ENCODE results near the gene MKNK1.
"Not testable (repeated sequence)": the region's sequence is repeated elsewhere in the genome, so short reads cannot be mapped to it uniquely, and the experiment has no call there.

Gene MKNK1

GRCh38 chr1:46603858-46604549 is at the start of gene MKNK1:
Gene MKNK1 (minus strand): TSS chr1:46604268. CDS start chr1:46583327, 20,941 bp downstream.
- H3K9ac ChIP-seq: no peak within 1 kb of the TSS
- H3K4me3 ChIP-seq (ENCODE audit: low read depth, low read length): peak within 1 kb of the TSS; percentile 83
- H3K27me3 ChIP-seq (ENCODE audit: control insufficient read depth, insufficient read depth, low read length): no peaks in the 10 kb centered on the region
- H2AFZ ChIP-seq: peak within 1 kb of the TSS; percentile 86
- H3K9me3 ChIP-seq (ENCODE audit: control insufficient read depth, low read length): no peaks in the 10 kb centered on the region
- H3K4me2 ChIP-seq (ENCODE audit: low read length): peak within 1 kb of the TSS; percentile 77
- peak within 1 kb of the TSS; percentile 60 for H3K27ac ChIP-seq
- H3K36me3 ChIP-seq (ENCODE audit: control insufficient read depth, insufficient read depth, low read length): no peaks in the 10 kb centered on the region
- H3K4me1 ChIP-seq: peaks cover 6% of the 10 kb centered on the region
- no peaks in the 10 kb centered on the region for H3K79me2 ChIP-seq
- no peak for TF ChIP-seq CTCF (IDR thresholded peaks at IDR 0.05)

- Histone ChIP-seq H3K9me3 (ENCODE audit: control insufficient read depth, low read length) (no peaks in the 10 kb centered on the region), H3K27me3 (ENCODE audit: control insufficient read depth, insufficient read depth, low read length) (no peaks in the 10 kb centered on the region), H3K4me3 (ENCODE audit: low read depth, low read length) (no peak overlapping the region), H3K27ac (no peak overlapping the region), H3K79me2 (no peaks in the 10 kb centered on the region), H3K4me2 (ENCODE audit: low read length) (no peak overlapping the region), H3K36me3 (ENCODE audit: control insufficient read depth, insufficient read depth, low read length) (no peaks in the 10 kb centered on the region), H3K9ac (no peak overlapping the region), H2AFZ (no peak overlapping the region), H3K4me1 (no peaks in the 10 kb centered on the region)
- TF ChIP-seq CTCF (IDR thresholded peaks at IDR 0.05): no peak
These were observed 49.4 kb upstream of the MKNK1 start for GRCh38 chr1:46653405-46653958.

- H3K79me2 ChIP-seq: no peaks in the 10 kb centered on the region
- no peak overlapping the region for H3K4me3 ChIP-seq (ENCODE audit: low read depth, low read length)
- H3K9ac ChIP-seq: no peak overlapping the region
- no peaks in the 10 kb centered on the region for H3K4me1 ChIP-seq
- H2AFZ ChIP-seq: no peak overlapping the region
- TF ChIP-seq CTCF (IDR thresholded peaks at IDR 0.05): no peak
- H3K9me3 ChIP-seq (ENCODE audit: control insufficient read depth, low read length): no peaks in the 10 kb centered on the region
- no peak overlapping the region for H3K27ac ChIP-seq
- no peaks in the 10 kb centered on the region for H3K36me3 ChIP-seq (ENCODE audit: control insufficient read depth, insufficient read depth, low read length)
- H3K27me3 ChIP-seq (ENCODE audit: control insufficient read depth, insufficient read depth, low read length): no peaks in the 10 kb centered on the region
- no peak overlapping the region for H3K4me2 ChIP-seq (ENCODE audit: low read length)
These were observed 48.4 kb upstream of the MKNK1 start for GRCh38 chr1:46652321-46653100.

GRCh38 chr1:46651152-46651551 is 47.1 kb upstream of the MKNK1 start:
- not testable (repeated sequence) for H3K27me3 ChIP-seq (ENCODE audit: control insufficient read depth, insufficient read depth, low read length); H3K9ac ChIP-seq

GRCh38 chr1:46650491-46650890 is 46.4 kb upstream of the MKNK1 start:
- Histone ChIP-seq H3K4me2 (ENCODE audit: low read length) (no peak overlapping the region), H3K9ac (no peak overlapping the region), H3K36me3 (ENCODE audit: control insufficient read depth, insufficient read depth, low read length) (no peaks in the 10 kb centered on the region), H3K4me1 (no peaks in the 10 kb centered on the region), H3K4me3 (ENCODE audit: low read depth, low read length) (no peak overlapping the region), H3K27me3 (ENCODE audit: control insufficient read depth, insufficient read depth, low read length) (no peaks in the 10 kb centered on the region), H3K79me2 (no peaks in the 10 kb centered on the region), H2AFZ (no peak overlapping the region), H3K27ac (no peak overlapping the region), H3K9me3 (ENCODE audit: control insufficient read depth, low read length) (no peaks in the 10 kb centered on the region)
- TF ChIP-seq CTCF (IDR thresholded peaks at IDR 0.05): no peak

More at GRCh38 chr1:46651152-46651551, 47.1 kb upstream of the MKNK1 start:
- H3K79me2 ChIP-seq; H3K4me3 ChIP-seq (ENCODE audit: low read depth, low read length); H3K9me3 ChIP-seq (ENCODE audit: control insufficient read depth, low read length); H3K4me1 ChIP-seq; H3K27ac ChIP-seq; H2AFZ ChIP-seq; H3K4me2 ChIP-seq (ENCODE audit: low read length); H3K36me3 ChIP-seq (ENCODE audit: control insufficient read depth, insufficient read depth, low read length): not testable (repeated sequence)

Data from parathyroid adenoma (tissue), 2 donors.